PC-3 (cell line): ENCODE measurements around the gene ANTKMT. TPM values are rescaled to one million over a fixed set of nuclear protein-coding genes. Genes with fewer than 3 reads are reported as not detected.

Source experiments
- ATAC-seq: fragments of 200-7000 bp; cut with Tn5 transposase; 2 replicates; pipeline ENCODE4 v1.9.1; 2020; ENCODE audit warnings: mild to moderate bottlenecking, moderate library complexity
- BruUV-seq: library from RNA; stranded (reverse); fragments of 400-500 nt; replicated peaks from 2 replicates; lab custom pipeline; 2021; lab: Mats Ljungman, UMichigan
- CTCF ChIA-PET: fragments of 300-600 bp; sonication (Branson Sonifier 250); formaldehyde crosslinking; loops from one replicate; lab custom pipeline; 2022; ENCODE audit warnings: antibody characterized with exemption; lab: Charles Lee
- POLR2A ChIA-PET: fragments of 300-600 bp; sonication (Branson Sonifier 250); formaldehyde crosslinking; loops from one replicate; lab custom pipeline; 2022; ENCODE audit warnings: antibody characterized with exemption; ENCODE audit not compliant: unreplicated experiment; lab: Charles Lee
- DNase-seq: peaks from one replicate; pipeline ENCODE4 v3.0.0-alpha.2; 2015
- H2AFZ ChIP-seq: fragments of 300-600 bp; sonication (generic); 2 replicates; pipeline ENCODE4 v1.6.0; 2016; ENCODE audit warnings: antibody characterized with exemption, low read length
- H3F3A ChIP-seq: fragments of 300-600 bp; sonication (generic); one replicate; pipeline ENCODE4 v1.6.0; 2017; ENCODE audit warnings: antibody characterized with exemption, low read length, control low read depth, mild to moderate bottlenecking; ENCODE audit not compliant: unreplicated experiment
- H3K27ac ChIP-seq: fragments of 300-600 bp; sonication (generic); 2 replicates; pipeline ENCODE4 v1.5.1; 2016; ENCODE audit warnings: mild to moderate bottlenecking, low read length
- H3K27me3 ChIP-seq: fragments of 300-600 bp; sonication (generic); 2 replicates; pipeline ENCODE4 v1.6.1; 2016; ENCODE audit warnings: low read length, mixed read lengths
- H3K36me3 ChIP-seq: fragments of 300-600 bp; sonication (generic); 2 replicates; pipeline ENCODE4 v1.6.1; 2016; ENCODE audit warnings: low read depth, mixed run types, low read length, mixed read lengths
- H3K4me1 ChIP-seq: fragments of 300-600 bp; sonication (generic); 2 replicates; pipeline ENCODE4 v1.5.1; 2016; ENCODE audit warnings: low read length; ENCODE audit not compliant: insufficient read depth
- H3K4me2 ChIP-seq: fragments of 300-600 bp; sonication (generic); 2 replicates; pipeline ENCODE4 v1.6.0; 2016; ENCODE audit warnings: low read length
- H3K4me3 ChIP-seq: fragments of 300-600 bp; sonication (generic); 2 replicates; pipeline ENCODE4 v1.5.1; 2016; ENCODE audit warnings: mild to moderate bottlenecking, low read length, mixed read lengths
- H3K79me2 ChIP-seq: fragments of 300-600 bp; sonication (generic); 2 replicates; pipeline ENCODE4 v1.6.1; 2017; ENCODE audit warnings: low read length, mixed read lengths
- H3K9ac ChIP-seq: fragments of 300-600 bp; sonication (generic); 2 replicates; pipeline ENCODE4 v1.6.0; 2016; ENCODE audit warnings: mild to moderate bottlenecking, low read length
- H3K9me2 ChIP-seq: fragments of 300-600 bp; sonication (generic); replicated peaks from 2 replicates; pipeline ENCODE4 v1.6.1; 2016; ENCODE audit warnings: mixed run types, low read length, mixed read lengths
- H3K9me3 ChIP-seq: fragments of 300-600 bp; sonication (generic); 2 replicates; pipeline ENCODE4 v1.6.1; 2016; ENCODE audit warnings: low read length, mixed read lengths
- H4K20me1 ChIP-seq: fragments of 300-600 bp; sonication (generic); 2 replicates; pipeline ENCODE4 v1.6.1; 2016; ENCODE audit warnings: low read length, mixed read lengths
- EZH2 ChIP-seq: fragments of 300-600 bp; sonication (generic); IDR thresholded peaks from one replicate; pipeline ENCODE4 v1.6.1; 2017; ENCODE audit warnings: antibody characterized with exemption, mild to moderate bottlenecking, low read length; ENCODE audit not compliant: unreplicated experiment
- EZH2phosphoT487 ChIP-seq: fragments of 300-600 bp; sonication (generic); IDR thresholded peaks from 2 replicates; pipeline ENCODE4 v1.6.1; 2018; ENCODE audit warnings: mild to moderate bottlenecking, antibody characterized with exemption, low read length, borderline replicate concordance
- intact Hi-C: fragments of 100-400 bp; cut with micrococcal nuclease; formaldehyde crosslinking; loops from 2 replicates; pipeline ENCODE4 v1.9.0; 2023
- total RNA-seq: library from RNA; depleted of rRNA; stranded (reverse); fragments of >200 nt; gene quantifications from 2 replicates; pipeline ENCODE4 v1.2.3, GENCODE V29; 2014
- TF ChIP-seq, protein P1 (sequence below): fragments of 300-600 bp; sonication (generic); conservative IDR thresholded peaks from 2 replicates; pipeline ENCODE4 v1.5.1; 2017; ENCODE audit warnings: antibody characterized with exemption, low read depth, mild to moderate bottlenecking, low read length

ANTKMT gene
- total RNA-seq, 1 experiment from 2014 or later, result 77.3 TPM

DNA sequence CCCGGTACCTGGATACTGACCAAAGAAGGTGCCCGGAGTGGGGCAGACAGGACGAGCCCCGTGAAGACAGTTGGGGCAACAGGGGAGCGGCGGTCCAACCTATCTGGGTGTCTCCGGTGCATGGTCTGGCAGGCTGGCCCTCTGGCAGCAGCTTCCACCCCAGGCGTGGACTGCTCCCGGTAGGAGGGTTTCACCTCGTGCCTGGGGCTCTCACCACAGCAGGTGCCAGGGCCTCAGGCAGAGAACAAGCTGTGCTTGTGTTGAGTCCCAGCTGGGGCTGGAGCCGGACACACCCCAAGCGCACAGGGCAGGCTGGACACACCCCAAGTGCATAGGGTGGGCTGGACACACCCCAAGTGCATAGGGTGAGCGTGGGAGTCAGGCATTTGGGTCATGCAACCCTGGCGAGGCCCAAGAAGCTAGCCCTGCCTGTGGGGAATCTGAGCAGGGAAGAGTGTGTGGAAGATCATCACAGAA, 13.8 kb upstream of the ANTKMT start:
- Histone ChIP-seq H3K9me3 (no peaks in the 10 kb centered on the region), H3K4me1 (peaks cover 4% of the 10 kb centered on the region; the same call in 1 of the 2 replicates), H3K9ac (no peak overlapping the region), H2AFZ (no peak overlapping the region), H3K27me3 (peaks cover 33% of the 10 kb centered on the region), H3K4me2 (no peak overlapping the region), H3K27ac (no peak overlapping the region), H4K20me1 (no peaks in the 10 kb centered on the region), H3K36me3 (no peaks in the 10 kb centered on the region), H3K79me2 (no peaks in the 10 kb centered on the region), H3F3A (no peaks in the 10 kb centered on the region), H3K4me3 (no peak overlapping the region), H3K9me2 (no peaks in the 10 kb centered on the region)
- ATAC-seq (no peak), DNase-seq (no peak)
- ChIA-PET CTCF (no interaction called here), POLR2A (interaction anchor here (0.5 to 0.9 kb wide), 2 partner anchors 16 to 636 kb away, joined by 6 to 12 read pairs; no protein-coding TSS in a partner anchor)
- TF ChIP-seq, protein P1, sequence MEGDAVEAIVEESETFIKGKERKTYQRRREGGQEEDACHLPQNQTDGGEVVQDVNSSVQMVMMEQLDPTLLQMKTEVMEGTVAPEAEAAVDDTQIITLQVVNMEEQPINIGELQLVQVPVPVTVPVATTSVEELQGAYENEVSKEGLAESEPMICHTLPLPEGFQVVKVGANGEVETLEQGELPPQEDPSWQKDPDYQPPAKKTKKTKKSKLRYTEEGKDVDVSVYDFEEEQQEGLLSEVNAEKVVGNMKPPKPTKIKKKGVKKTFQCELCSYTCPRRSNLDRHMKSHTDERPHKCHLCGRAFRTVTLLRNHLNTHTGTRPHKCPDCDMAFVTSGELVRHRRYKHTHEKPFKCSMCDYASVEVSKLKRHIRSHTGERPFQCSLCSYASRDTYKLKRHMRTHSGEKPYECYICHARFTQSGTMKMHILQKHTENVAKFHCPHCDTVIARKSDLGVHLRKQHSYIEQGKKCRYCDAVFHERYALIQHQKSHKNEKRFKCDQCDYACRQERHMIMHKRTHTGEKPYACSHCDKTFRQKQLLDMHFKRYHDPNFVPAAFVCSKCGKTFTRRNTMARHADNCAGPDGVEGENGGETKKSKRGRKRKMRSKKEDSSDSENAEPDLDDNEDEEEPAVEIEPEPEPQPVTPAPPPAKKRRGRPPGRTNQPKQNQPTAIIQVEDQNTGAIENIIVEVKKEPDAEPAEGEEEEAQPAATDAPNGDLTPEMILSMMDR, result no peak
- TF ChIP-seq EZH2phosphoT487 (no peak), EZH2 (no peak)
- no TSS peak for BruUV-seq
- intact Hi-C loops, result no loop called here

DNA sequence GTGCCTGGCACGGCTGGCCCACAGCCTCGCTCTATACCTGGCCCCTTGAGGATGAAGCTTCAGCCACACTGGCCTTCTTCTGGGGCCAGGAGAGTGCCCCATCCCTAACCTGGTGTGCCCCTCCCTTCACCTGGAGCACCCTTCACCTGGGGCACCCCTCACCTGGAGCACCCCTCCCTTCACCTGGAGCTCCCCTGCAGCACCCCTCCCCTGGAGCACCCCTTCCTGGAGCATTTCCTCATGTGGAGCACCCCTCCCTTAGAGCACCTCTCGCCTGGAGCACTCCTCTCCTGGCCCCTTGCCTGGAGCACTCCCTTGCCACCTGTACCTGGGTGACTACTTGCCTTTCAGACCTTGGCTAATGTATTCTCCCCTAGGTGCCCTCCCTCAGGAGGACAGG, 12.9 kb upstream of the ANTKMT start:
- Histone ChIP-seq H3K27me3 (peaks cover 33% of the 10 kb centered on the region), H3K79me2 (no peaks in the 10 kb centered on the region), H3K9ac (no peak overlapping the region), H3K9me3 (no peaks in the 10 kb centered on the region), H2AFZ (no peak overlapping the region), H3K4me3 (no peak overlapping the region), H3K27ac (no peak overlapping the region), H3F3A (no peaks in the 10 kb centered on the region), H3K4me1 (peaks cover 4% of the 10 kb centered on the region; the same call in 1 of the 2 replicates), H4K20me1 (no peaks in the 10 kb centered on the region), H3K9me2 (no peaks in the 10 kb centered on the region), H3K36me3 (no peaks in the 10 kb centered on the region), H3K4me2 (no peak overlapping the region)
- DNase-seq (no peak), ATAC-seq (no peak)
- TF ChIP-seq, protein P1, result no peak
- TF ChIP-seq EZH2 (no peak), EZH2phosphoT487 (no peak)
- POLR2A ChIA-PET, result interaction anchor here (0.9 kb wide), 1 partner anchor 17 kb away, joined by 6 read pairs; no protein-coding TSS in a partner anchor
- CTCF ChIA-PET, result no interaction called here
- intact Hi-C loops, result no loop called here
- BruUV-seq, result no TSS peak

DNA sequence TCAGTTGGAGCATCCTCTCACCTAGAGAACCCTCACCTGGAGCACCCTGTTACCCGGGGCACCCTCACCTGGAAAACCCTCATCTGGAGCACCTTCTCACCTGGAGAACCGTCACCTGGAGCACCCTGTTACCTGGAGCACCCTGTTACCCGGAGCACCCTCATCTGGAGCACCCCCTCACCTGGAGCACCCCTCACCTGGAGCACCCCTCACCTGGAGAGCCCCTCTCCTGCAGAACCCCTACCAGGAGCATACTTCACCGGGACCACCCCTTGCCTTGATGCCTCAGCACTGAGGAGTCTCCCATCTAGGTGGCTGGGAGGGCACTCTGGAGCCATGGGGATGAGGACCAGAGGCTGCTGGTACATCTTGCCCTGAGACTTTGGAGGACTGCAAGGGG, 12.0 kb upstream of the ANTKMT start:
- intact Hi-C loops, result no loop called here
- Histone ChIP-seq H3K27me3 (peaks cover 33% of the 10 kb centered on the region), H3K36me3 (no peaks in the 10 kb centered on the region), H3F3A (no peaks in the 10 kb centered on the region), H3K9ac (no peak overlapping the region), H3K9me2 (no peaks in the 10 kb centered on the region), H3K9me3 (no peaks in the 10 kb centered on the region), H3K4me3 (no peak overlapping the region), H3K79me2 (no peaks in the 10 kb centered on the region), H2AFZ (no peak overlapping the region), H4K20me1 (no peaks in the 10 kb centered on the region), H3K27ac (no peak overlapping the region), H3K4me1 (peaks cover 8% of the 10 kb centered on the region), H3K4me2 (no peak overlapping the region)
- ATAC-seq (no peak), DNase-seq (no peak)
- TF ChIP-seq EZH2 (no peak), EZH2phosphoT487 (no peak)
- TF ChIP-seq, protein P1, result no peak
- POLR2A ChIA-PET, result no interaction called here
- CTCF ChIA-PET, result interaction anchor here (0.6 kb wide), 1 partner anchor 100 kb away, joined by 4 read pairs; no protein-coding TSS in a partner anchor
- no TSS peak for BruUV-seq
